Activated CD4-positive, alpha-beta memory T cell treated with anti-CD3 and anti-CD28 coated beads for 36 hours (primary cell): Measurements from ENCODE around the gene STXBP4. TPM values are rescaled to one million over a fixed set of nuclear protein-coding genes. Genes with fewer than 3 reads are reported as not detected.

ENCODE experiments used
- CTCF ChIA-PET: fragments of 350-600 bp; sonication (Branson Sonifier 250); formaldehyde crosslinking; loops from one replicate; lab custom pipeline; 2021; ENCODE audit warnings: antibody characterized with exemption, inconsistent platforms; lab: Charles Lee
- POLR2A ChIA-PET: fragments of 350-600 bp; sonication (Branson Sonifier 250); formaldehyde crosslinking; loops from one replicate; lab custom pipeline; 2021; ENCODE audit warnings: antibody characterized with exemption; lab: Charles Lee
- DNase-seq: peaks from one replicate; pipeline ENCODE4 v3.0.0-alpha.2; 2020
- H3K27ac Mint-ChIP-seq: one replicate; pipeline ENCODE4 v1.8.0; 2021; ENCODE audit warnings: mixed read lengths
- H3K27me3 Mint-ChIP-seq: one replicate; pipeline ENCODE4 v1.8.0; 2021; ENCODE audit warnings: mixed read lengths
- H3K36me3 Mint-ChIP-seq: one replicate; pipeline ENCODE4 v1.8.0; 2021; ENCODE audit warnings: mixed read lengths
- H3K4me1 Mint-ChIP-seq: one replicate; pipeline ENCODE4 v1.8.0; 2021; ENCODE audit warnings: low read depth, mixed read lengths
- H3K4me3 Mint-ChIP-seq: one replicate; pipeline ENCODE4 v1.8.0; 2021; ENCODE audit warnings: mild to moderate bottlenecking, mixed read lengths
- H3K9me3 Mint-ChIP-seq: one replicate; pipeline ENCODE4 v1.8.0; 2021; ENCODE audit warnings: mixed read lengths
- intact Hi-C: fragments of 100-400 bp; cut with micrococcal nuclease; formaldehyde crosslinking; loops from one replicate; pipeline ENCODE4 v1.15.1; 2023
- total RNA-seq, 2 experiments: library from RNA; stranded (reverse); gene quantifications; one replicate each; pipeline ENCODE4 v1.2.3, GENCODE V29; 2021

Gene STXBP4
- total RNA-seq, 2 experiments from 2014 or later, result 3.2 to 4.3 TPM

GRCh38 chr17:55162556-55162946 is 194.0 kb downstream of the STXBP4 start:
- POLR2A ChIA-PET, result no interaction called here
- CTCF ChIA-PET, result interaction anchor here (0.6 kb wide), 1 partner anchor 440 kb away, joined by 3 read pairs; no protein-coding TSS in a partner anchor
- Mint-ChIP-seq H3K27ac (no peak overlapping the region), H3K9me3 (no peaks in the 10 kb centered on the region), H3K4me1 (no peaks in the 10 kb centered on the region), H3K27me3 (no peaks in the 10 kb centered on the region), H3K36me3 (no peaks in the 10 kb centered on the region), H3K4me3 (no peak overlapping the region)
- intact Hi-C loops, result no loop called here
- DNase-seq, result no peak

GRCh38 chr17:55163408-55163807 is 194.8 kb downstream of the STXBP4 start:
- intact Hi-C loops, result no loop called here
- no peaks in the 10 kb centered on the region for H3K9me3 Mint-ChIP-seq
- DNase-seq, result no peak
- no peaks in the 10 kb centered on the region for H3K36me3 Mint-ChIP-seq
- POLR2A ChIA-PET, result no interaction called here
- H3K27ac Mint-ChIP-seq, result no peak overlapping the region
- no peaks in the 10 kb centered on the region for H3K4me1 Mint-ChIP-seq
- H3K4me3 Mint-ChIP-seq, result no peak overlapping the region
- CTCF ChIA-PET, result no interaction called here
- no peaks in the 10 kb centered on the region for H3K27me3 Mint-ChIP-seq

- no peaks in the 10 kb centered on the region for H3K4me1 Mint-ChIP-seq
These were observed 197.9 kb downstream of the STXBP4 start for GRCh38 chr17:55166506-55166905.

GRCh38 chr17:55167024-55167725 is 198.6 kb downstream of the STXBP4 start:
- Mint-ChIP-seq H3K27ac (no peak overlapping the region), H3K9me3 (no peaks in the 10 kb centered on the region), H3K36me3 (no peaks in the 10 kb centered on the region), H3K4me1 (no peaks in the 10 kb centered on the region), H3K4me3 (no peak overlapping the region), H3K27me3 (no peaks in the 10 kb centered on the region)
- DNase-seq, result no peak
- intact Hi-C loops, result no loop called here
- ChIA-PET CTCF (no interaction called here), POLR2A (no interaction called here)

More at GRCh38 chr17:55166506-55166905, 197.9 kb downstream of the STXBP4 start:
- CTCF ChIA-PET, result no interaction called here
- POLR2A ChIA-PET, result no interaction called here
- Mint-ChIP-seq H3K27ac (no peak overlapping the region), H3K36me3 (no peaks in the 10 kb centered on the region), H3K27me3 (no peaks in the 10 kb centered on the region), H3K9me3 (no peaks in the 10 kb centered on the region), H3K4me3 (no peak overlapping the region)
- no peak for DNase-seq
- intact Hi-C loops, result no loop called here

- DNase-seq, result no peak
- peaks cover 5% of the 10 kb centered on the region for H3K9me3 Mint-ChIP-seq
- ChIA-PET POLR2A (no interaction called here), CTCF (no interaction called here)
- intact Hi-C loops, result no loop called here
- no peak overlapping the region for H3K4me3 Mint-ChIP-seq
- no peak overlapping the region for H3K27ac Mint-ChIP-seq
- no peaks in the 10 kb centered on the region for H3K4me1 Mint-ChIP-seq
- no peaks in the 10 kb centered on the region for H3K27me3 Mint-ChIP-seq
- peaks cover 4% of the 10 kb centered on the region for H3K36me3 Mint-ChIP-seq
These were observed 200.6 kb downstream of the STXBP4 start for GRCh38 chr17:55168958-55169687.

- POLR2A ChIA-PET, result no interaction called here
- intact Hi-C loops, result no loop called here
- H3K36me3 Mint-ChIP-seq, result peaks cover 8% of the 10 kb centered on the region
- DNase-seq, result no peak
- peaks cover 10% of the 10 kb centered on the region for H3K9me3 Mint-ChIP-seq
- no peak overlapping the region for H3K4me3 Mint-ChIP-seq
- H3K27ac Mint-ChIP-seq, result no peak overlapping the region
- H3K4me1 Mint-ChIP-seq, result no peaks in the 10 kb centered on the region
- CTCF ChIA-PET, result no interaction called here
- H3K27me3 Mint-ChIP-seq, result no peaks in the 10 kb centered on the region
These were observed 203.2 kb downstream of the STXBP4 start for GRCh38 chr17:55171634-55172328.

- Mint-ChIP-seq H3K36me3 (peaks cover 8% of the 10 kb centered on the region), H3K4me3 (no peak overlapping the region), H3K9me3 (peaks cover 10% of the 10 kb centered on the region), H3K27ac (no peak overlapping the region), H3K27me3 (no peaks in the 10 kb centered on the region), H3K4me1 (no peaks in the 10 kb centered on the region)
- ChIA-PET POLR2A (no interaction called here), CTCF (no interaction called here)
- DNase-seq, result no peak
- intact Hi-C loops, result no loop called here
These were observed 204.0 kb downstream of the STXBP4 start for GRCh38 chr17:55172612-55173011.

- POLR2A ChIA-PET, result no interaction called here
- CTCF ChIA-PET, result no interaction called here
- peaks cover 10% of the 10 kb centered on the region for H3K9me3 Mint-ChIP-seq
- H3K4me1 Mint-ChIP-seq, result no peaks in the 10 kb centered on the region
- H3K27ac Mint-ChIP-seq, result no peak overlapping the region
- peaks cover 8% of the 10 kb centered on the region for H3K36me3 Mint-ChIP-seq
- H3K4me3 Mint-ChIP-seq, result no peak overlapping the region
- no peak for DNase-seq
- intact Hi-C loops, result no loop called here
- H3K27me3 Mint-ChIP-seq, result no peaks in the 10 kb centered on the region
These were observed 205.6 kb downstream of the STXBP4 start for GRCh38 chr17:55174133-55174532.

GRCh38 chr17:55175788-55176427 is 207.3 kb downstream of the STXBP4 start:
- Mint-ChIP-seq H3K36me3 (peaks cover 8% of the 10 kb centered on the region), H3K4me3 (no peak overlapping the region), H3K9me3 (peaks cover 10% of the 10 kb centered on the region), H3K27me3 (no peaks in the 10 kb centered on the region), H3K27ac (no peak overlapping the region), H3K4me1 (no peaks in the 10 kb centered on the region)
- ChIA-PET CTCF (interaction anchor here (1.1 kb wide), 1 partner anchor 179 kb away, joined by 3 read pairs; no protein-coding TSS in a partner anchor), POLR2A (no interaction called here)
- DNase-seq, result no peak
- intact Hi-C loops, result no loop called here

- H3K9me3 Mint-ChIP-seq, result peaks cover 14% of the 10 kb centered on the region
- no peak for DNase-seq
- H3K27me3 Mint-ChIP-seq, result no peaks in the 10 kb centered on the region
- H3K4me1 Mint-ChIP-seq, result no peaks in the 10 kb centered on the region
- no peak overlapping the region for H3K4me3 Mint-ChIP-seq
- H3K27ac Mint-ChIP-seq, result no peak overlapping the region
- CTCF ChIA-PET, result interaction anchor here (1.1 kb wide), 1 partner anchor 178 kb away, joined by 3 read pairs; no protein-coding TSS in a partner anchor
- intact Hi-C loops, result no loop called here
- H3K36me3 Mint-ChIP-seq, result peaks cover 13% of the 10 kb centered on the region
- POLR2A ChIA-PET, result no interaction called here
These were observed 208.7 kb downstream of the STXBP4 start for GRCh38 chr17:55177159-55177854.

GRCh38 chr17:55177855-55178217 is 209.3 kb downstream of the STXBP4 start:
- intact Hi-C loops, result no loop called here
- Mint-ChIP-seq H3K4me1 (no peaks in the 10 kb centered on the region), H3K27me3 (no peaks in the 10 kb centered on the region), H3K4me3 (no peak overlapping the region), H3K9me3 (peaks cover 19% of the 10 kb centered on the region), H3K36me3 (peaks cover 15% of the 10 kb centered on the region), H3K27ac (no peak overlapping the region)
- ChIA-PET CTCF (no interaction called here), POLR2A (no interaction called here)
- DNase-seq, result no peak
